ENCODE measurements around the gene PCDHGA7. TPM values are rescaled to one million over a fixed set of nuclear protein-coding genes. Genes with fewer than 3 reads are reported as not detected.
"Not testable (repeated sequence)": the region's sequence is repeated elsewhere in the genome, so short reads cannot be mapped to it uniquely, and the experiment has no call there.

The PCDHGA7 gene
- polyA plus RNA-seq, 1 of the 3 experiments (the other 2 are of a cell fraction) = 7.8 TPM

DNA sequence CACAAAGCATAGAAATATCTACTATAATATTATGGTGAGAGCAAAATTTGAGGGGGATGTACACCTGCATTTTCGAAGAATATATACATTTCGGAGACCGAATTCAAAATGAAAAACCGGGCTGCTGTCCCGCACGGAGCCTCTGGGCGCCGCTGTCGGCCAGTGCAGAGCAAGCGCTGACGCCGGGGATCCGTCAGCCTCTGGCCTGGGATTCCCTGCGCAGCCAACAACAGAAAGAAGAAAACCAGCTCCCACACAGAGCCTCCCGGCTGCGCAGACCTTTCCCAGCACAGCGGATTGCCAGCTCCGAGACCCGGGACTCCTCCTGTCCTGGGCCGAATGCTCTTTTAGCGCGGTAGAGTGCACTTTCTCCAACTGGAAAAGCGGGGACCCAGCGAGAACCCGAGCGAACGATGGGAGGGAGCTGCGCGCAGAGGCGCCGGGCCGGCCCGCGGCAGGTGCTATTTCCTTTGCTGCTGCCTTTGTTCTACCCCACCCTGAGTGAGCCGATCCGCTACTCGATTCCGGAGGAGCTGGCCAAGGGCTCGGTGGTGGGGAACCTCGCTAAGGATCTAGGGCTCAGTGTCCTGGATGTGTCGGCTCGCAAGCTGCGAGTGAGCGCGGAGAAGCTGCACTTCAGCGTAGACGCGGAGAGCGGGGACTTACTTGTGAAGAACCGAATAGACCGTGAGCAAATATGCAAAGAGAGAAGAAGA lies 25.4 kb downstream of the PCDHGA7 start, which contains the start of gene PCDHGB6:
PCDHGB6 (plus strand) TSS at position 232 of the 716 bp plus-strand sequence; CDS start at position 414, 182 bp downstream.
- H3K79me2 ChIP-seq (ENCODE audit: insufficient read depth); H3K9me2 ChIP-seq; H4K20me1 ChIP-seq (ENCODE audit: insufficient read depth); H3K4me3 ChIP-seq (ENCODE audit: low read depth in 2 of 2, low read length in 1 of 2); H2AFZ ChIP-seq (ENCODE audit: low read depth); H3K27me3 ChIP-seq (ENCODE audit: insufficient read depth); H3K4me2 ChIP-seq; H3K9me3 ChIP-seq; H3K4me1 ChIP-seq (ENCODE audit: control insufficient read depth in 1 of 2, insufficient read depth in 2 of 2, low read depth in 1 of 2, low read length in 1 of 2); H3K27ac ChIP-seq (ENCODE audit: low read depth in 2 of 2, low read length in 1 of 2); DNase-seq; H3K9ac ChIP-seq; POLR2A ChIA-PET; H3K36me3 ChIP-seq (replicated peaks in 1 of 2; ENCODE audit: control insufficient read depth in 1 of 2, insufficient read depth in 2 of 2, low read length in 1 of 2); H3F3A ChIP-seq (replicated peaks; ENCODE audit: insufficient read depth): not testable (repeated sequence)
- 75% methylated on average over 38 of the region's 51 CpGs for WGBS (ENCODE audit: low lambda C conversion rate)
- CTCF ChIA-PET = interaction anchor here (2.2 kb wide), 1 partner anchor 150 kb away, joined by 8 read pairs; no protein-coding TSS in a partner anchor

DNA sequence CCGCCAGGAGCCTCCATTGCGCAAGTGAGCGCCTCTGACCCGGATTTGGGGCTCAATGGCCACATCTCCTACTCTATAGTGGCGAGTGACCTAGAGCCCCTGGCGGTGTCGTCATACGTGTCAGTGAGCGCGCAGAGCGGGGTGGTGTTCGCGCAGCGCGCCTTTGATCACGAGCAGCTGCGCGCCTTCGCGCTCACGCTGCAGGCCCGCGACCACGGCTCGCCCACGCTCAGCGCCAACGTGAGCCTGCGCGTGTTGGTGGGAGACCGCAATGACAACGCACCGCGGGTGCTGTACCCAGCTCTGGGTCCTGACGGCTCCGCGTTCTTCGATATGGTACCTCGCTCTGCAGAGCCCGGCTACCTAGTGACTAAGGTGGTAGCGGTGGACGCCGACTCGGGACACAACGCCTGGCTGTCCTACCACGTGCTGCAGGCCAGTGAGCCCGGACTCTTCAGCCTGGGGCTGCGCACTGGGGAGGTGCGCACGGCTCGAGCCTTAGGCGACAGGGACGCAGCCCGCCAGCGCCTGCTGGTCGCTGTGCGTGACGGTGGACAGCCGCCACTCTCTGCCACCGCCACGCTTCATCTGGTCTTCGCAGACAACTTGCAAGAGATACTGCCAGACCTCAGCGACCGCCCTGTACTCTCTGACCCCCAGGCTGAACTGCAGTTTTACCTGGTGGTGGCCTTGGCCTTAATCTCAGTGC lies 27.2 kb downstream of the PCDHGA7 start:
- Histone ChIP-seq H3K4me3 (ENCODE audit: low read depth in 2 of 2, low read length in 1 of 2) (no peak overlapping the region; a peak in 1 of 4 replicates), H3K27ac (ENCODE audit: low read depth in 2 of 2, low read length in 1 of 2) (no peak overlapping the region), H3K36me3 (replicated peaks in 1 of 2; ENCODE audit: control insufficient read depth in 1 of 2, insufficient read depth in 2 of 2, low read length in 1 of 2) (peaks cover 0 to 9% of the 10 kb centered on the region in 2 experiments), H3F3A (replicated peaks; ENCODE audit: insufficient read depth) (no peaks in the 10 kb centered on the region), H3K4me1 (ENCODE audit: control insufficient read depth in 1 of 2, insufficient read depth in 2 of 2, low read depth in 1 of 2, low read length in 1 of 2) (no peaks in the 10 kb centered on the region), H3K27me3 (ENCODE audit: insufficient read depth) (no peaks in the 10 kb centered on the region), H3K9ac (no peak overlapping the region), H3K9me3 (no peaks in the 10 kb centered on the region; the same call in 1 of the 2 replicates), H3K9me2 (no peaks in the 10 kb centered on the region), H2AFZ (ENCODE audit: low read depth) (no peak overlapping the region), H4K20me1 (ENCODE audit: insufficient read depth) (no peaks in the 10 kb centered on the region), H3K4me2 (no peak overlapping the region), H3K79me2 (ENCODE audit: insufficient read depth) (no peaks in the 10 kb centered on the region)
- 90% methylated on average over 64 of the region's 64 CpGs for WGBS (ENCODE audit: low lambda C conversion rate)
- POLR2A ChIA-PET = no interaction called here
- TF ChIP-seq EP300 (IDR thresholded peaks at IDR 0.05; ENCODE audit: borderline replicate concordance in 1 of 2, low read depth in 1 of 2, low read length in 1 of 2) (no peak), RCOR1 (IDR thresholded peaks at IDR 0.05; ENCODE audit: low read length) (no peak), MXI1 (IDR thresholded peaks at IDR 0.05; ENCODE audit: low read depth, low read length) (no peak), GABPA (IDR thresholded peaks at IDR 0.05; ENCODE audit: low read depth) (no peak), RXRA (IDR thresholded peaks at IDR 0.05; ENCODE audit: borderline replicate concordance, low read depth) (no peak), TCF12 (IDR thresholded peaks at IDR 0.05) (no peak), NRF1 (IDR thresholded peaks at IDR 0.05; ENCODE audit: low read depth, low read length) (no peak), TAF1 (IDR thresholded peaks at IDR 0.05; ENCODE audit: borderline replicate concordance, low read depth, low read length) (no peak), ELF1 (IDR thresholded peaks at IDR 0.05) (no peak), MEF2A (IDR thresholded peaks at IDR 0.05; ENCODE audit: borderline replicate concordance, low read depth) (no peak), FOXJ3 (CRISPR knock-in tag; IDR thresholded peaks at IDR 0.05) (no peak), SMC3 (IDR thresholded peaks at IDR 0.05; ENCODE audit: low read depth, low read length) (no peak)
- TF ChIP-seq, protein P1, sequence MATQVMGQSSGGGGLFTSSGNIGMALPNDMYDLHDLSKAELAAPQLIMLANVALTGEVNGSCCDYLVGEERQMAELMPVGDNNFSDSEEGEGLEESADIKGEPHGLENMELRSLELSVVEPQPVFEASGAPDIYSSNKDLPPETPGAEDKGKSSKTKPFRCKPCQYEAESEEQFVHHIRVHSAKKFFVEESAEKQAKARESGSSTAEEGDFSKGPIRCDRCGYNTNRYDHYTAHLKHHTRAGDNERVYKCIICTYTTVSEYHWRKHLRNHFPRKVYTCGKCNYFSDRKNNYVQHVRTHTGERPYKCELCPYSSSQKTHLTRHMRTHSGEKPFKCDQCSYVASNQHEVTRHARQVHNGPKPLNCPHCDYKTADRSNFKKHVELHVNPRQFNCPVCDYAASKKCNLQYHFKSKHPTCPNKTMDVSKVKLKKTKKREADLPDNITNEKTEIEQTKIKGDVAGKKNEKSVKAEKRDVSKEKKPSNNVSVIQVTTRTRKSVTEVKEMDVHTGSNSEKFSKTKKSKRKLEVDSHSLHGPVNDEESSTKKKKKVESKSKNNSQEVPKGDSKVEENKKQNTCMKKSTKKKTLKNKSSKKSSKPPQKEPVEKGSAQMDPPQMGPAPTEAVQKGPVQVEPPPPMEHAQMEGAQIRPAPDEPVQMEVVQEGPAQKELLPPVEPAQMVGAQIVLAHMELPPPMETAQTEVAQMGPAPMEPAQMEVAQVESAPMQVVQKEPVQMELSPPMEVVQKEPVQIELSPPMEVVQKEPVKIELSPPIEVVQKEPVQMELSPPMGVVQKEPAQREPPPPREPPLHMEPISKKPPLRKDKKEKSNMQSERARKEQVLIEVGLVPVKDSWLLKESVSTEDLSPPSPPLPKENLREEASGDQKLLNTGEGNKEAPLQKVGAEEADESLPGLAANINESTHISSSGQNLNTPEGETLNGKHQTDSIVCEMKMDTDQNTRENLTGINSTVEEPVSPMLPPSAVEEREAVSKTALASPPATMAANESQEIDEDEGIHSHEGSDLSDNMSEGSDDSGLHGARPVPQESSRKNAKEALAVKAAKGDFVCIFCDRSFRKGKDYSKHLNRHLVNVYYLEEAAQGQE (IDR thresholded peaks at IDR 0.05; ENCODE audit: low read depth, low read length) = no peak
- TF ChIP-seq, protein P2, sequence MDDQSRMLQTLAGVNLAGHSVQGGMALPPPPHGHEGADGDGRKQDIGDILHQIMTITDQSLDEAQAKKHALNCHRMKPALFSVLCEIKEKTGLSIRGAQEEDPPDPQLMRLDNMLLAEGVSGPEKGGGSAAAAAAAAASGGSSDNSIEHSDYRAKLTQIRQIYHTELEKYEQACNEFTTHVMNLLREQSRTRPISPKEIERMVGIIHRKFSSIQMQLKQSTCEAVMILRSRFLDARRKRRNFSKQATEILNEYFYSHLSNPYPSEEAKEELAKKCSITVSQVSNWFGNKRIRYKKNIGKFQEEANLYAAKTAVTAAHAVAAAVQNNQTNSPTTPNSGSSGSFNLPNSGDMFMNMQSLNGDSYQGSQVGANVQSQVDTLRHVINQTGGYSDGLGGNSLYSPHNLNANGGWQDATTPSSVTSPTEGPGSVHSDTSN (IDR thresholded peaks at IDR 0.05) = no peak
- TF ChIP-seq, protein P3, sequence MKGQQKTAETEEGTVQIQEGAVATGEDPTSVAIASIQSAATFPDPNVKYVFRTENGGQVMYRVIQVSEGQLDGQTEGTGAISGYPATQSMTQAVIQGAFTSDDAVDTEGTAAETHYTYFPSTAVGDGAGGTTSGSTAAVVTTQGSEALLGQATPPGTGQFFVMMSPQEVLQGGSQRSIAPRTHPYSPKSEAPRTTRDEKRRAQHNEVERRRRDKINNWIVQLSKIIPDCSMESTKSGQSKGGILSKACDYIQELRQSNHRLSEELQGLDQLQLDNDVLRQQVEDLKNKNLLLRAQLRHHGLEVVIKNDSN (IDR thresholded peaks at IDR 0.05; ENCODE audit: borderline replicate concordance, low read depth) = no peak
- no peak for DNase-seq
- CTCF ChIA-PET = no interaction called here

Data from SK-N-SH (cell line).